Measurements from ENCODE around the gene ZNF483.
"Not testable (repeated sequence)": the region's sequence is repeated elsewhere in the genome, so short reads cannot be mapped to it uniquely, and the experiment has no call there.

The ZNF483 gene

GRCh38 chr9:111548623-111549022, 23.6 kb downstream of the ZNF483 start:
- no peak for DNase-seq

- not testable (repeated sequence) for DNase-seq
Measured at GRCh38 chr9:111555425-111555824, 30.4 kb downstream of the ZNF483 start.

GRCh38 chr9:111559000-111559610, 34.1 kb downstream of the ZNF483 start:
- no peak for DNase-seq

GRCh38 chr9:111561165-111561719, 36.3 kb downstream of the ZNF483 start:
- no peak for DNase-seq

- DNase-seq, result no peak
Measured at GRCh38 chr9:111566234-111566633, 41.3 kb downstream of the ZNF483 start.

- DNase-seq, result not testable (repeated sequence)
Measured at GRCh38 chr9:111568127-111568526, 43.1 kb downstream of the ZNF483 start.

GRCh38 chr9:111572950-111573604, 48.1 kb downstream of the ZNF483 start:
- peak; percentile 14 for DNase-seq

GRCh38 chr9:111582888-111583287, 57.9 kb downstream of the ZNF483 start:
- DNase-seq, result no peak

- no peak for DNase-seq
Measured at GRCh38 chr9:111586378-111586777, 61.4 kb downstream of the ZNF483 start.

- no peak for DNase-seq
Measured at GRCh38 chr9:111588846-111589245, 63.9 kb downstream of the ZNF483 start.

GRCh38 chr9:111597852-111598732, 73.1 kb downstream of the ZNF483 start:
- peak; percentile 23 for DNase-seq

GRCh38 chr9:111598733-111599091, 73.7 kb downstream of the ZNF483 start:
- DNase-seq, result no peak

- peak; percentile 71 for DNase-seq
Measured at GRCh38 chr9:111599092-111599954, 74.3 kb downstream of the ZNF483 start, which contains the start of gene PTGR1. PTGR1 (minus strand) TSS chr9:111599647; CDS start chr9:111597422, 2,225 bp downstream.

- DNase-seq, result no peak
Measured at GRCh38 chr9:111599955-111600343, 75.0 kb downstream of the ZNF483 start.

GRCh38 chr9:111601237-111602018, 76.4 kb downstream of the ZNF483 start:
- no peak for DNase-seq

- DNase-seq, result no peak
Measured at GRCh38 chr9:111603041-111603440, 78.1 kb downstream of the ZNF483 start.

GRCh38 chr9:111604054-111604615, 79.2 kb downstream of the ZNF483 start:
- no peak for DNase-seq

- no peak for DNase-seq
Measured at GRCh38 chr9:111605041-111605559, 80.1 kb downstream of the ZNF483 start.

GRCh38 chr9:111610149-111610548, 85.2 kb downstream of the ZNF483 start:
- DNase-seq, result no peak

GRCh38 chr9:111610845-111611244, 85.9 kb downstream of the ZNF483 start:
- no peak for DNase-seq

All from NCI-H2227 treated with DMSO at 0.1 percent for 48 hours (cell line).